ENCODE measurements around the gene USP8. TPM values are rescaled to one million over a fixed set of nuclear protein-coding genes. Genes with fewer than 3 reads are reported as not detected.

The USP8 gene
- total and polyA plus RNA-seq, 10 of the 15 experiments (the other 5 are each of a cell fraction or from before 2014, with no cell fraction given) = 25.2 to 51.7 (median 36.1) TPM

DNA sequence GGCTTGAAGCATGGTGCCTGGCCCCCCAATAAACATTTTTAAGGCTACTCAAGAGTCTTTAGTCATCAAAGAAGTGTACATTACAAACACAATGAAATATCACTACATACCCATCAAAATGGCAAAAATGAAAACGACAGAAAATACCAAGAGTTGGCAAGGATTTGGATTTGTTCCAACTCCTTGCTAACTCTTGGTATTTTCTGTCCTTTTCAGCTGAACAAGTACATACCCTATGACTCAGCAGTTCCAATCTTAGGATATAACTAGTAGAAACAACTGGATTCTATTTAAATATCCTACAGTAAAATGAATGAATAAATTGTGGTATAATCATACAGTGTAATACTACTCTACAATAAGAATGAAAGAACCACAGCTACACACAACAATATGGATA, 44.1 kb upstream of the USP8 start:
- no peaks in the 10 kb centered on the region for H4K20me1 ChIP-seq (ENCODE audit: control insufficient read depth, insufficient read depth)
- no peak for FAIRE-seq
- H3K4me1 ChIP-seq (ENCODE audit: control insufficient read depth, insufficient read depth, low read length) = peaks cover 11% of the 10 kb centered on the region
- H3K79me2 ChIP-seq (ENCODE audit: control insufficient read depth, insufficient read depth, low read length) = no peaks in the 10 kb centered on the region
- H3K4me2 ChIP-seq (ENCODE audit: control insufficient read depth, insufficient read depth) = no peak overlapping the region
- TF ChIP-seq, protein P1, sequence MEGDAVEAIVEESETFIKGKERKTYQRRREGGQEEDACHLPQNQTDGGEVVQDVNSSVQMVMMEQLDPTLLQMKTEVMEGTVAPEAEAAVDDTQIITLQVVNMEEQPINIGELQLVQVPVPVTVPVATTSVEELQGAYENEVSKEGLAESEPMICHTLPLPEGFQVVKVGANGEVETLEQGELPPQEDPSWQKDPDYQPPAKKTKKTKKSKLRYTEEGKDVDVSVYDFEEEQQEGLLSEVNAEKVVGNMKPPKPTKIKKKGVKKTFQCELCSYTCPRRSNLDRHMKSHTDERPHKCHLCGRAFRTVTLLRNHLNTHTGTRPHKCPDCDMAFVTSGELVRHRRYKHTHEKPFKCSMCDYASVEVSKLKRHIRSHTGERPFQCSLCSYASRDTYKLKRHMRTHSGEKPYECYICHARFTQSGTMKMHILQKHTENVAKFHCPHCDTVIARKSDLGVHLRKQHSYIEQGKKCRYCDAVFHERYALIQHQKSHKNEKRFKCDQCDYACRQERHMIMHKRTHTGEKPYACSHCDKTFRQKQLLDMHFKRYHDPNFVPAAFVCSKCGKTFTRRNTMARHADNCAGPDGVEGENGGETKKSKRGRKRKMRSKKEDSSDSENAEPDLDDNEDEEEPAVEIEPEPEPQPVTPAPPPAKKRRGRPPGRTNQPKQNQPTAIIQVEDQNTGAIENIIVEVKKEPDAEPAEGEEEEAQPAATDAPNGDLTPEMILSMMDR (IDR thresholded peaks at IDR 0.05 in 2 of 3, conservative IDR thresholded peaks at IDR 0.05 in 1 of 3; ENCODE audit: control insufficient read depth in 2 of 3, extremely low read depth in 1 of 3, insufficient read depth in 1 of 3, low read depth in 3 of 3, low read length in 3 of 3) = no peak
- no peak for TF ChIP-seq JUND (IDR thresholded peaks at IDR 0.05; ENCODE audit: low read depth, low read length)
- TF ChIP-seq WRNIP1 (IDR thresholded peaks at IDR 0.05; ENCODE audit: borderline replicate concordance, low read depth, low read length) = no peak
- no peak for TF ChIP-seq CREM (IDR thresholded peaks at IDR 0.05; ENCODE audit: low read depth)
- TF ChIP-seq POLR2A (IDR thresholded peaks at IDR 0.05; ENCODE audit: low read depth, low read length) = no peak
- TF ChIP-seq RB1 (IDR thresholded peaks at IDR 0.05; ENCODE audit: borderline replicate concordance) = no peak
- TF ChIP-seq HDAC6 (IDR thresholded peaks at IDR 0.05; ENCODE audit: unreplicated experiment) = no peak
- no peak for TF ChIP-seq USF1 (IDR thresholded peaks at IDR 0.05; ENCODE audit: borderline replicate concordance, extremely low read length, insufficient read depth, low read depth, low read length)
- TF ChIP-seq TCF12 (IDR thresholded peaks at IDR 0.05; ENCODE audit: low read depth, low read length) = no peak
- TF ChIP-seq RELA (IDR thresholded peaks at IDR 0.05; ENCODE audit: borderline replicate concordance, partially characterized antibody) = no peak
- no peak for TF ChIP-seq NR2C1 (IDR thresholded peaks at IDR 0.05)
- no peak for TF ChIP-seq USF2 (IDR thresholded peaks at IDR 0.05; ENCODE audit: borderline replicate concordance, low read depth, low read length)
- no peak for TF ChIP-seq ASH2L (IDR thresholded peaks at IDR 0.05; ENCODE audit: borderline replicate concordance, low read depth)
- no peak for TF ChIP-seq SMAD1 (IDR thresholded peaks at IDR 0.05; ENCODE audit: low read depth, partially characterized antibody)
- ChIA-PET CTCF (interaction anchor here (1.9 to 2.2 kb wide), 2 partner anchors 11 to 24 kb away, joined by 5 to 6 read pairs; partner anchors contain the start of gene GABPB1), POLR2A (no interaction called here), RAD21 (ENCODE audit: unreplicated experiment) (no interaction called here), SMC1A (ENCODE audit: uncharacterized antibody, unreplicated experiment) (interaction anchor here (2.2 kb wide), 1 partner anchor 44 kb away, joined by 8 read pairs; the partner anchor contains the start of gene USP8)
- no peaks in the 10 kb centered on the region for H3K9me3 ChIP-seq (replicated peaks; ENCODE audit: control insufficient read depth, insufficient read depth, low read length)
- no peaks in the 10 kb centered on the region for H3K27me3 ChIP-seq (replicated peaks in 1 of 2; ENCODE audit: control insufficient read depth in 2 of 2, insufficient read depth in 2 of 2, low read length in 1 of 2)
- 100% methylated on average over 1 of the region's 1 CpG for WGBS (ENCODE audit: insufficient coverage, insufficient replicate concordance, low lambda C conversion rate, missing lambda C conversion rate)
- no TSS peak for BruUV-seq (replicated peaks)
- in situ Hi-C loops (cut with MboI) = no loop called here
- intact Hi-C loops (cut with micrococcal nuclease; ENCODE audit: unreplicated experiment) = no loop called here
- DNase-seq (ENCODE audit: low read depth, low spot score) = no peak
- H3K36me3 ChIP-seq (ENCODE audit: control insufficient read depth in 2 of 2, insufficient read depth in 2 of 2, low read length in 1 of 2) = no peaks in the 10 kb centered on the region
- no peak overlapping the region for H2AFZ ChIP-seq (ENCODE audit: control insufficient read depth, low read depth, low read length)
- no peak overlapping the region for H3K9ac ChIP-seq (ENCODE audit: control insufficient read depth, insufficient read depth, low read length)
- H3K27ac ChIP-seq (ENCODE audit: control insufficient read depth, insufficient read depth) = no peak overlapping the region
- no peak overlapping the region for H3K4me3 ChIP-seq
- ATAC-seq = no peak

Measured in GM12878 (cell line).